GM13977 (cell line): Measurements from ENCODE around the gene DCC.
A peak's percentile ranks its signal among the peaks of the same experiment; 100 is the strongest.

Experiments used
- DNase-seq: peaks from one replicate; pipeline ENCODE4 v3.0.0; 2012; ENCODE audit warnings: low spot score
- CTCF ChIP-seq: IDR thresholded peaks from 2 replicates; pipeline ENCODE4 v1.5.1; 2012; ENCODE audit warnings: mild to moderate bottlenecking, control low read depth; ENCODE audit not compliant: insufficient read depth; ENCODE audit errors: extremely low read depth, missing control alignments
- in situ Hi-C: fragments of 300-500 bp; cut with MboI; formaldehyde crosslinking; loops from one replicate; pipeline ENCODE4 v1.12.0; 2022; ENCODE audit warnings: low sequenced_read_pairs, low pct_unique_long_range_greater_than_20kb, mixed read lengths, inconsistent platforms; ENCODE audit not compliant: unreplicated experiment

DCC gene

GRCh38 chr18:52339891-52340371 lies at the start of gene DCC:
DCC (plus strand) TSS chr18:52340197; CDS start chr18:52340788, 591 bp downstream.
- in situ Hi-C loops = no loop called here
- peak; percentile 38 for DNase-seq
- TF ChIP-seq CTCF = peak; percentile 36

GRCh38 chr18:52310651-52311050 lies 29.3 kb upstream of the DCC start:
- no peak for DNase-seq
- in situ Hi-C loops = no loop called here
- TF ChIP-seq CTCF = no peak

- in situ Hi-C loops = no loop called here
- DNase-seq = no peak
- TF ChIP-seq CTCF = no peak
Observed at GRCh38 chr18:52311331-52311730, 28.7 kb upstream of the DCC start.

- in situ Hi-C loops = no loop called here
- no peak for TF ChIP-seq CTCF
- DNase-seq = no peak
Observed at GRCh38 chr18:52312346-52312745, 27.7 kb upstream of the DCC start.

GRCh38 chr18:52313213-52313612 lies 26.8 kb upstream of the DCC start:
- in situ Hi-C loops = no loop called here
- no peak for DNase-seq
- no peak for TF ChIP-seq CTCF

- no peak for DNase-seq
- no peak for TF ChIP-seq CTCF
- in situ Hi-C loops = no loop called here
Observed at GRCh38 chr18:52319424-52319983, 20.5 kb upstream of the DCC start.

- TF ChIP-seq CTCF = no peak
- no peak for DNase-seq
- in situ Hi-C loops = no loop called here
Observed at GRCh38 chr18:52322307-52322706, 17.7 kb upstream of the DCC start.
